Measurements from ENCODE around the gene BTBD16.

The BTBD16 gene

DNA sequence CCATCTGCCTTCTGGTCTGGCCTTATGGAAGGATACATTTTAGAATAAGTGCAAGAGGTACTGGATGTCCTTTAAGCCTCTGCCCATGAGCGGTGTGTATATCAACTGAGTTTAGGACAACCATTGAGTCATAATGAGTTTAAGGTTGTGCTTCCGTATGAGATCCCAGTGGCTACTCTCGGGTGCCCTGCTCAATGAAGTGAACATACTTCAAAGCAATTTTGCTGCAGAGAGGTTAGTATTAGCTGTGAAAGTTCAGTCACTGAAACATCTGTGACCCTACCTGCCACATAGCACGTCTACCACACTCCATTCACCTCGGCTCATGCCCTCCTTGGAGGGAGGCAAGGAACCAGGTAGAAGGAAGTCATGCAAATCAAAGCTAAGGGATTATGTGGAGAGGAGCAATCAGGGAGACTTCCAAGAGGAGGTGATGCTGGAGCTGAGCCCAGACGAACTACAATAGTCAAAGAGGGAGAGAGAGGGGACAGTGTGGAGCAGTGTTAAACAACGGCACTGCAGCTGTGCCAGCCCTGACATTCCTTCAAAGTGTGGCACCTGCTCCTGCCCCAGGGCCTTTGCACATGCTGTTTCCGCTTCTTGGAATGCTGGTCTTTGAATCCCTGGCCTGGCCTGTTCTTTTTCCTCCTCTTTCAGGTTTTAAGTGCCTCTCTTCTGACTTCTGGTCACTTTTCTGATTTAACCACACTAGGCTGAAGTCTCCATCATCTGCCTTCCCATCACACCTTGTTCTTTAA is 25.4 kb downstream of the BTBD16 start:
- DNase-seq = no peak

DNA sequence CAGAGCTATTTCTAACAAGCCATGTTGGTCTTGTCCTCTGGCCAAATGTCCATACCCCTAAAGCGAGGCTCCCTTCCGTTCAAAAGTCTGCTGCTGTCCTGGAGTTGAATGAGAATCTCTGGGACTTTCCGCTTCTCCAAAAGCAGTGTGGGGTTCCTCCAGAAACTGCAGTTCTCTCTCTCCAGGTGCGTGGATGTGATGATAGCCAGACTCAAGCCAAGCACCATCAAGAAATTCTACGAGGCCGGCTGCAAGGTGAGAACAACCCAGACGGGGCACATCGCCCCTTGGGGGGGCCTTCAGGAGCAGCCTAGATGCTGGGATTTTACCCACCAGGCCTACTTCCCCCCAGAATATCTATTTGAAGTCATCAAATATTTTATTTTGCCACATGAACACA is 26.5 kb downstream of the BTBD16 start:
- no peak for DNase-seq

- no peak for DNase-seq
These were observed 27.1 kb downstream of the BTBD16 start for GRCh38 chr10:122298206-122298597.

DNA sequence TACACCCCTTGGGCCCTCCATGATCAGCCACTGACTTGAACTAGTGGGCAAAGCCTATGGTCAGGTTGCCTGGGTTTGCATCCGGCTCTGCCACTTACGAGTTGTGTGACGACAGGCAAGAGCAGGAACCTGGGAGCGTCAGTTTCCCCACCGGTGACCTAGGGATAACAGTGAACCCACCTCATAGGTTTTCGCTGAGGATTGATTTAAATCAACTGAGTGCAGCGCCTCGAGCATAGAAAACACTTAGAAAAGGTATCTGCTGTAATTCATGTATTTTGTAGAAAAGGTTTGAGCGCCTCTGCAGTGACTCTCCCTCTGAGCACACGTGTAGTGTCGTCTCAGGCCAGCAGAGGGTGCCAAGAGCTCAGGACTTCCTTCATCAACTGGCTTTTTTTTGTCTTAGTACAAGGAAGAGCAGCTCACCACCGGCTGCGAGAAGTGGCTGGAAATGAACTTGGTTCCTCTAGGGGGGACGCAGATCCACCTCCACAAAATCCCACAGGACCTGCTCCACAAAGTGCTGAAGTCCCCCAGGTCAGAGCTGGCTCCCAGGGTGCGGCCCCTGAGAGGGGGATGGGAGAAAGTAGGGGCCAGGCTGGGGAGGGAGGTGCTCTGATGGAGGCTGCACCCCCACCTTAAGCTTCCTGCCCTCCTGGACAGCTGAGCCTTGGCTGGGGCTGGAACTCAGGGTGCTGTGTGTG is 27.7 kb downstream of the BTBD16 start:
- peak; percentile 92 for DNase-seq

- DNase-seq = no peak
These were observed 28.5 kb downstream of the BTBD16 start for GRCh38 chr10:122299423-122300075.

- DNase-seq = no peak
These were observed 30.1 kb downstream of the BTBD16 start for GRCh38 chr10:122301055-122301810.

- DNase-seq = no peak
These were observed 30.7 kb downstream of the BTBD16 start for GRCh38 chr10:122301811-122302115.

GRCh38 chr10:122302315-122302714 is 31.2 kb downstream of the BTBD16 start:
- DNase-seq = no peak

DNA sequence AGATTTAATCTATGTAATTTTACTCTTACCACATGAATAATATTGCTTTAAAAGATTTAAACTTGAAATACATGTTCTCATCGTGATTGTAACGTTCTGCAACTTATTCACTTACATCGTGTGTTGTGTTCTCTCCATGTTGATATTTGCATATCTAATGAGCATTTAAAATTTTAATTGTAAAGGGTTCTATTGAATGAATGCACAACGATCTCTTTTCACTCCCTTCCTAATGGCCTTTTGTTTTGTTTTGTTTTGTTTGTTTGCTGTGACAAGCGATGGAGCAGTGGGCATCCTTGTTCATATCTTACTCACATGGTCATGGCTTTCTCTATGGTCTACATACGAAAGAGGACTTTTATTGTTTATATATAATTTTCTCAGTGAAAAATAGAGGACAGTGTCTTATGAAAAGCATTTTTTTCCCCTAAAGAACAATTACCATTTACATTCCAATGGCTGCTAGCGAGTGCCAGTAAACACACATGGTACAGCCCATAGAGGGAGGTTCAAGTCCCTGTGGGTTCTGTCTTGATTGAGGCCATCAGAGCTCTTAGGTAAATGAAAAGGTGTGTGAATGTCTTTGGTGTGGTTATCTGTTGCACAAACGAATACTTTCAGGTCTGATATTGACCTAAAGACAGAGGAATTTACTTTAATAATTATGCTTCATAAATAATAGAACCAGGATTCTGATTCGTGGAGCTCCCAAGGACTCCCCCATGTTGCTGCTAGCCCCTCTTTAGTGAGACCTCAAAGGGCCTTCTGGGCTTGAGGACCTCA is 32.4 kb downstream of the BTBD16 start:
- DNase-seq = no peak

GRCh38 chr10:122304054-122304579 is 33.0 kb downstream of the BTBD16 start:
- DNase-seq = no peak

DNA sequence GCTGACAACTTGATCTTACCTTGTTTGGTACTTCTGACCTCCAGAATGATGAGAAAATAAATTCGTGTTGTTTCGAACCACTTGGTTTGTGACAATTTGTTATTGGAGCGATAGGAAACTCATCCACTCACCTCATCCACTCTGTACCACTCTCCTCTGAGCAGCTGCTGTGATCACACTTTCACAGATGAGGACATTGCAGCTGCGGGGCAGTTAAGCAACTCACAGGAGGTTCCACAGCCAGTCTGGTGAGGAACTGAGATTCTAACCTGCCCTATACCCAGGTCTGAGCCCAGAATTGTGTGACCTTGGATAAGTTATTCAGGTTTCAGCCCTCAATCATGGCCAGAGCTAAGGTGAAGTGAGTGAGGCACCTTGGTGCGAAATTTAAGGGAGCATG is 35.2 kb downstream of the BTBD16 start:
- no peak for DNase-seq

DNA sequence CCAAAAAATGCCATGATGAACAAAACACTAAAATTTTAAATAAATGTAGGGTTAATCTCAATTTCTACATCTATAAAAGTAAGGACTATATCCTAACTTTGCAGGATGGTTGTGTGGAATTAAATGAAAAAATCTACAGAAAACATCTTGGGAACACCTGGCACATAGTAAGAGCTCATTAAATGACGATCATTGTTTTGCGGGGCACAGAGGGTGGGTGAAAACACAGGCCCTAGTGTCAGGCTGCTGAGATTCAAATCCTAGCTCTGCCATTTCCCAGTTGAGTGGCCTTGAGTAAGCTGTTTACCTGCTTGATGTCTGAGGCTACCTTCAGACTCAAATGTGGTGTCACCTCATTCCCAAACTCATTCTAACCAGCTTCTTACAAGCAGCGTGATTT is 35.6 kb downstream of the BTBD16 start:
- no peak for DNase-seq

DNA sequence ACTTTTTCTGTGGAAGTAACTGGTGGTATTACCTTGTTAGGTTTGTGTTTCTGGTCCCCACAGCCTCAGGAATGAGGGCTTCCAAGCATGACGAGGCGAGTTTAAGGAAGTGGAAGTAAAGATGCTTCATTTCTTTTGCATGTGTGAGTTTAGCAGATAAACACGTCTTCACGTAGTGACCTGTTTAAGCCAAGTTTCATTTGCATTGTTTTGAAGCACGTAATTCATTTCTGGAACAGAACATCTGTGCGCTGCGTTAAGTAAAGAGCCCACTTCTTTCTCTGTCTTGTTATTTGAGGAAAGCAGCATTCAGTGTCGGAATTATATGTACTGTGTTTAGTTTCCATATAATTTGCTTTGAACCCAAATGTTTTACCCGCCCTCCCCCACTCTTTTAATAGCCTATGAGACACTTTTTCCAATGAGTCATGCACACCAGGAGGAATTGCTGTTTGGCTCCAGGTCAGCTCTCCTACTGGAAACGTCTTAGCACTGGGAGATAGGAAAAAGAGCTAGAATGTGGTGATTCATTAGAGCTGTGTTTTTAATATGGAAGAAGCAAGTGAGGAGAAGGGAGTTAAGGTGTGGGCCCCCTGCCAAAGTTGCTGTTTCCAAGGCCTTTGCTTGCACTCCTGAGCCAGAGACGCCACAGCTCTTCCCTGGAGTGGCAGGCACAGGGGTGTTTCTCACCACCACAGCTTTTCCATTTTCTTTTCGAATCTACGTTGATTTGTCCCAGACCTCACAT is 36.7 kb downstream of the BTBD16 start:
- DNase-seq = no peak

DNA sequence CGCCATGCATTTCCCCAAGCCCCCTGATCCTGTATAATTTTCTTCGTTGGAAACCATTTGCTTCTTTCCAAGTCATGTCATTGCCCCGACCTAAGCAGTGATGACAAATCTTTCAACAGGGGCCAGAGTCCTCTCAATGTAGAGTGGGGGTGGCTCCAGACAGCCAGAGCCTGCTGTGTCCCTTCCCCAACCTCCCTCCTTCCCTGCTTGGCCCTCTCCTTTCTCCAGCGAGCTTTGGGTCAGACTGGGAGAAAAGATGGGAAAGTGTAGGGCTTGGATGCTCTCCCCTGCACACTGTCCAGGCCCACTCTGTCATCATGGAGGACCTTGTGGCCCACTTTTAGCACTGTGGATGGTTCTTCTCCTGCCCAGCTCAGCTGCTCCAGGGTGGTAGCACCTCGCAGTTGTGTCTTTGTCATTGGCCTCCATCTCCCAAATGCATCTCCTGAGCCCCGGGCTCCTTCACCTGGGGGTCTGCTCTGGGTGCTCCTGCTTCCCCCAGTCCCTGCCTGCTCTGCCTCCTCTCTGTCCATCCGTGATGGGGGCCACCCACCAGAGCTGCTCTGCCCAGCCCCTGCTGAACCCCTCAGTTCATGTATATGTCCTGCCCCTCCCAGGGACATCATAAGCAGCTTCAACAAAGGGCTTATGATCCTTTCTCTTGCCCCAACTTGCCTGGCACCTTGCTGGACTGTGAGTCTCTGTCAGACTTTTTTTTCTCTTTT is 37.5 kb downstream of the BTBD16 start:
- DNase-seq = no peak

DNA sequence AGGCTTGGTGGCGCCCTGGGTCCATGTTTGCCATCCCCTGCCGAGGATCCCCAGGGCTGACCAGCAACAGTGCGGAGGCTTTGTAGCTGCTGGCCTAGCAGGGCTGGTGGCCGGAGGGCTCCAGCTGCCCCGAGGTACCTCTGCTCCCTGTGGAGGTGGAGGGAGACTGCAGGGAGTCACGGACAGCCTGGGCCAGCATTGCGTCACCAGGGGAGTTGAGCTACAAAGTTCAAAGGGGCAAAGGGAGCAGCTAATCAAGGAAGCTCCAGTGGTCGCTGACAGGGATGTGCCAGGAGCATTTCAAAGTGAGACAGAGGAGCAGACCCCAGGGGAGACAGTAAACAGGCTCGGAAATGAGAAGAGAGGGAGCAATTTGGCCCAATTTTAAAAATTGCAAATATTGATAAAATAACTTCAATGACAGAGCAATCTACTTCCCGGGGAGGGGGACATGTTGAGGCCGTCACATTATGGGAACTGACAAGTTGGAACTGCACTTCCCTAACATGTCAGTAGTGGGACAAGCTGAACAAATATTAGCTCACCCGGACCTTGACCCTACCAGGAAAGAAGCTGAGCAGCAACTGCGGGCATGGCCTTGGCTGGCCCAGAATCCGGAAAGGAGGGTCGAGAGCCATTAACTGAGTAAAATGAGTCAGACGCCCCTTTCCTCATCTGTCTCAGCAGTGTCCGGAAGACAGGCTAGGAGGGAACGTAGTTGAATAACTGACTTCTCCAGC is 39.4 kb downstream of the BTBD16 start:
- no peak for DNase-seq

DNA sequence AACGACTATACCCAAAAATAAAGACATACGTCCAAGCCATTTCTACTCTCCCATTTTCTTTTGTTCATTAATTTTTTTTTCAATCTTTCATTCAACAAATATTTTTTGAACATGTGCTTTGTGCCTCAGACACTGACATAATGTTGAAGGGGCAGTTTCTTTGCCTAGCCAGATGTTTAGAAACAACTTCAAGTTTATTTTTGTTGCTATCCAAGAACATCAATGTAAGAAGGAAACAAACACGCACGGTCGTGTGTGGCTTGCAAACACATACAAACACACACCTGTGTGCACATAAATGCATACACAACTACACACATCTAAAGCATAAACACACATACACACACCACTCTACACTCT is 39.9 kb downstream of the BTBD16 start:
- DNase-seq = no peak

- DNase-seq = no peak
These were observed 40.6 kb downstream of the BTBD16 start for GRCh38 chr10:122311716-122312115.

GRCh38 chr10:122316224-122316884 is 45.3 kb downstream of the BTBD16 start:
- no peak for DNase-seq

GRCh38 chr10:122321960-122322359 is 50.9 kb downstream of the BTBD16 start:
- DNase-seq = no peak

DNA sequence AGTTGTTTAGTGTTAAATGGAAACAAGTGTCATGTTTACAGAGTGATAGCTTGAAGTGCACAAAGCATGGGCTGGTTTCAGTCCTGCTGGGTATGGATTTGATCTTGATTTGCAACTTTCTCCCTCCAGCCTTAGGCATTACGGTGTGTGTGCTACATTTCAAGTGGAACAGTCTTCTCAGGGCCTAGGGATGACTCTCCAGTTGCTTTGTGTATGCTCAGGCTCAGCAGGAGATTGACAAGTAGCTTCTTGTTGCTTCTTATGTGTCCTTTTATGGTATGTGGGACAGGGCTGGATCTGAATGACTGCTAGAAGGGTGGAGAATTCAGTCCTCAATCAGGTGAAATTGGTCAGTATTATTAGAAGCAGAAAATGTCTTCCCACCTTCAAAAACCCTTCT is 52.1 kb downstream of the BTBD16 start:
- DNase-seq = peak; percentile 17

Data from NCI-H510A treated with DMSO at 0.1 percent for 48 hours (cell line).